SK-N-SH treated with all-trans-retinoic acid at 6 μM for 48 hours (cell line): ENCODE results near the gene BMP6.

ENCODE experiments used
- ARNTL ChIP-seq: fragments of 450-650 bp; formaldehyde crosslinking; IDR thresholded peaks from 2 replicates; pipeline ENCODE4 v1.5.0; 2020; ENCODE audit warnings: low read depth, mild to moderate bottlenecking, moderate library complexity, borderline replicate concordance
- TOX ChIP-seq: fragments of 250-450 bp; sonication (Bioruptor Pico); IDR thresholded peaks from 2 replicates; pipeline ENCODE4 v1.8.0; 2021; ENCODE audit warnings: mild to moderate bottlenecking, moderate library complexity, borderline replicate concordance
- TF ChIP-seq, protein P1 (sequence below): fragments of 250-450 bp; sonication (Bioruptor Pico); IDR thresholded peaks from 2 replicates; pipeline ENCODE4 v1.8.0; 2020; ENCODE audit warnings: mild to moderate bottlenecking, moderate library complexity, borderline replicate concordance

DNA sequence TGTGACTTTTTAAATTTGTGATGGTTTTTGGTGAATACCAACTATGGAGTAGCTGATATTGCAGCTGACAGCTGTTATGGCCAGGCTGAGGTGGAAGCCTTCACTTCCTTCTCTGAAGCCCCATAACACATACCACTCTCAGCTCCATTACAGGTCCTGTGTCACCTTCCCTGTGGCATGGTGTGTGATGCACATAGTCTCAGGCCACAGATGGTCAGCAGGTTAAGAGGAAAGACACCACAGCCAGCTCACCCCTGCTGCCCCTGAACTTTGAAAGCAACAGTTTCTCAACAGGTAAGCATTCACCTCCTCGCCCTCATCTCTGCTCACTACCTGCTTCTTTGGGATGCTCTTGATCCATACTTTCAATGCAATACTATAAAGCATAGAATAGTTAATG lies 177.0 kb downstream of the BMP6 start:
- TF ChIP-seq TOX (CRISPR knock-in tag) (no peak), ARNTL (CRISPR knock-in tag) (no peak)
- TF ChIP-seq, protein P1, sequence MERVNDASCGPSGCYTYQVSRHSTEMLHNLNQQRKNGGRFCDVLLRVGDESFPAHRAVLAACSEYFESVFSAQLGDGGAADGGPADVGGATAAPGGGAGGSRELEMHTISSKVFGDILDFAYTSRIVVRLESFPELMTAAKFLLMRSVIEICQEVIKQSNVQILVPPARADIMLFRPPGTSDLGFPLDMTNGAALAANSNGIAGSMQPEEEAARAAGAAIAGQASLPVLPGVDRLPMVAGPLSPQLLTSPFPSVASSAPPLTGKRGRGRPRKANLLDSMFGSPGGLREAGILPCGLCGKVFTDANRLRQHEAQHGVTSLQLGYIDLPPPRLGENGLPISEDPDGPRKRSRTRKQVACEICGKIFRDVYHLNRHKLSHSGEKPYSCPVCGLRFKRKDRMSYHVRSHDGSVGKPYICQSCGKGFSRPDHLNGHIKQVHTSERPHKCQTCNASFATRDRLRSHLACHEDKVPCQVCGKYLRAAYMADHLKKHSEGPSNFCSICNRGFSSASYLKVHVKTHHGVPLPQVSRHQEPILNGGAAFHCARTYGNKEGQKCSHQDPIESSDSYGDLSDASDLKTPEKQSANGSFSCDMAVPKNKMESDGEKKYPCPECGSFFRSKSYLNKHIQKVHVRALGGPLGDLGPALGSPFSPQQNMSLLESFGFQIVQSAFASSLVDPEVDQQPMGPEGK (CRISPR knock-in tag), result no peak
